HCT116 (cell line): Measurements from ENCODE around the gene CAMK2G. TPM values are rescaled to one million over a fixed set of nuclear protein-coding genes. Genes with fewer than 3 reads are reported as not detected.

ENCODE experiments used
- ATAC-seq: fragments of 200-7000 bp; cut with Tn5 transposase; 2 replicates; pipeline ENCODE4 v1.9.1; 2020; ENCODE audit warnings: mild to moderate bottlenecking, moderate library complexity
- BruUV-seq: library from RNA; stranded (reverse); fragments of 400-500 nt; replicated peaks from 2 replicates; lab custom pipeline; 2021; lab: Mats Ljungman, UMichigan
- CTCF ChIA-PET: fragments of 300-600 bp; sonication (Branson Sonifier 250); formaldehyde crosslinking; loops from one replicate; lab custom pipeline; 2021; ENCODE audit warnings: antibody characterized with exemption; lab: Charles Lee
- POLR2A ChIA-PET: fragments of 300-600, 350-600 bp; sonication (Branson Sonifier 250); formaldehyde crosslinking; loops from one replicate; lab custom pipeline; 2021; ENCODE audit warnings: antibody characterized with exemption; lab: Charles Lee
- RAD21 ChIA-PET, 2 experiments: fragments of 300-600 bp; sonication (Branson Sonifier 250); formaldehyde crosslinking; loops; one replicate each; lab custom pipeline; 2023; ENCODE audit warnings: low total read pairs in 2 of 2; ENCODE audit not compliant: uncharacterized antibody in 2 of 2, unreplicated experiment in 2 of 2, low non-redundant PET in 1 of 2; lab: Charles Lee
- DNase-seq: peaks from one replicate; pipeline ENCODE4 v3.0.0-alpha.2; 2010; ENCODE audit warnings: low read depth, low spot score
- H2AFZ ChIP-seq: fragments of 200-600 bp; shearing (Covaris generic), sonication (generic); 2 replicates; pipeline ENCODE4 v1.6.1; 2017; ENCODE audit warnings: low read depth, mixed run types, mixed read lengths, antibody characterized with exemption, low read length; ENCODE audit not compliant: poor library complexity, severe bottlenecking
- H3K27ac ChIP-seq: 2 replicates; pipeline ENCODE4 v1.5.1; 2012; ENCODE audit warnings: low read depth, low read length
- H3K27me3 ChIP-seq: fragments of 200-600 bp; sonication (generic); 2 replicates; pipeline ENCODE4 v1.6.1; 2016; ENCODE audit warnings: mixed run types, low read length, mixed read lengths; ENCODE audit not compliant: insufficient read depth
- H3K36me3 ChIP-seq, 2 experiments: fragments of 200-500 bp in 1 of 2; fragments of 200-600 bp in 1 of 2; sonication (Bioruptor generic) in 1 of 2; sonication (generic) in 1 of 2; 2 replicates each; pipeline versions ENCODE4 v1.5.1 to v1.6.1; 2014 to 2016; ENCODE audit warnings: low read length in 2 of 2, inconsistent platforms in 1 of 2, mixed read lengths in 1 of 2, mixed run types in 1 of 2; ENCODE audit not compliant: insufficient read depth in 2 of 2, control insufficient read depth in 1 of 2
- H3K4me1 ChIP-seq, 2 experiments: fragments of 200-600 bp in 1 of 2; sonication (generic) in 1 of 2; 2 replicates each; pipeline versions ENCODE4 v1.5.1 to v1.6.1; 2012 to 2017; ENCODE audit warnings: low read length in 2 of 2, inconsistent platforms in 1 of 2, mild to moderate bottlenecking in 1 of 2, mixed read lengths in 1 of 2, mixed run types in 1 of 2, moderate library complexity in 1 of 2; ENCODE audit not compliant: insufficient read depth in 2 of 2, control insufficient read depth in 1 of 2
- H3K4me2 ChIP-seq: fragments of 200-600 bp; sonication (generic); 2 replicates; pipeline ENCODE4 v1.6.1; 2017; ENCODE audit warnings: mixed run types, low read length, mixed read lengths
- H3K4me3 ChIP-seq, 2 experiments: fragments of 200-600 bp in 1 of 2; sonication (generic) in 1 of 2; replicated peaks in 1 of 2; 2 replicates each; pipeline ENCODE4 v1.5.1; 2011 to 2016; ENCODE audit warnings: low read length in 2 of 2, control low read depth in 1 of 2, low read depth in 1 of 2, mild to moderate bottlenecking in 1 of 2, mixed read lengths in 1 of 2, mixed run types in 1 of 2
- H3K79me2 ChIP-seq: fragments of 200-600 bp; sonication (generic); 2 replicates; pipeline ENCODE4 v1.6.1; 2017; ENCODE audit warnings: mild to moderate bottlenecking, mixed run types, low read length, moderate library complexity, mixed read lengths; ENCODE audit not compliant: insufficient read depth
- H3K9ac ChIP-seq: fragments of 200-600 bp; sonication (generic); 2 replicates; pipeline ENCODE4 v1.6.1; 2016; ENCODE audit warnings: low read length, mixed read lengths
- H3K9me2 ChIP-seq: fragments of 200-600 bp; sonication (generic), shearing (Covaris generic); 2 replicates; pipeline ENCODE4 v1.6.1; 2017; ENCODE audit warnings: mixed run types, mild to moderate bottlenecking, moderate library complexity; ENCODE audit not compliant: insufficient read depth
- H3K9me3 ChIP-seq, 2 experiments: fragments of 200-500 bp in 1 of 2; fragments of 200-600 bp in 1 of 2; sonication (Bioruptor generic) in 1 of 2; sonication (generic) in 1 of 2; 2 replicates each; pipeline ENCODE4 v1.6.1; 2014 to 2017; ENCODE audit warnings: low read length in 2 of 2, mixed read lengths in 2 of 2, inconsistent platforms in 1 of 2, low read depth in 1 of 2, mild to moderate bottlenecking in 1 of 2, mixed run types in 1 of 2, moderate library complexity in 1 of 2; ENCODE audit not compliant: control insufficient read depth in 1 of 2, insufficient read depth in 1 of 2
- H4K20me1 ChIP-seq: fragments of 200-600 bp; sonication (generic), shearing (Covaris generic); 2 replicates; pipeline ENCODE4 v1.6.1; 2017; ENCODE audit warnings: mixed run types, mild to moderate bottlenecking, moderate library complexity; ENCODE audit not compliant: insufficient read depth
- ATF3 ChIP-seq: IDR thresholded peaks from 2 replicates; pipeline ENCODE4 v1.6.1; 2012
- CBX3 ChIP-seq: IDR thresholded peaks from 2 replicates; pipeline ENCODE4 v1.6.1; 2012; ENCODE audit warnings: low read depth
- CEBPB ChIP-seq: IDR thresholded peaks from 2 replicates; pipeline ENCODE4 v1.6.1; 2012; ENCODE audit warnings: low read depth
- ELF1 ChIP-seq: IDR thresholded peaks from 2 replicates; pipeline ENCODE4 v1.6.1; 2012; ENCODE audit warnings: low read depth, borderline replicate concordance
- EZH2 ChIP-seq: fragments of 200-600 bp; sonication (generic); IDR thresholded peaks from 2 replicates; pipeline ENCODE4 v1.6.1; 2017; ENCODE audit warnings: antibody characterized with exemption, mixed run types
- EZH2phosphoT487 ChIP-seq: fragments of 200-600 bp; IDR thresholded peaks from 2 replicates; pipeline ENCODE4 v1.6.1; 2018; ENCODE audit warnings: antibody characterized with exemption, borderline replicate concordance
- FOSL1 ChIP-seq: IDR thresholded peaks from 2 replicates; pipeline ENCODE4 v1.6.1; 2012; ENCODE audit warnings: low read depth
- JUND ChIP-seq: IDR thresholded peaks from 2 replicates; pipeline ENCODE4 v1.6.1; 2012
- MAX ChIP-seq: IDR thresholded peaks from 2 replicates; pipeline ENCODE4 v1.6.1; 2012
- POLR2A ChIP-seq: IDR thresholded peaks from 2 replicates; pipeline ENCODE4 v1.7.0; 2011; ENCODE audit warnings: borderline replicate concordance; ENCODE audit not compliant: insufficient read depth, insufficient read length; ENCODE audit errors: extremely low read depth
- POLR2AphosphoS5 ChIP-seq: IDR thresholded peaks from 2 replicates; pipeline ENCODE4 v1.6.1; 2011; ENCODE audit warnings: mild to moderate bottlenecking, low read depth, low read length, moderate library complexity
- RAD21 ChIP-seq: IDR thresholded peaks from 2 replicates; pipeline ENCODE4 v1.6.1; 2012; ENCODE audit warnings: low read depth, mild to moderate bottlenecking
- REST ChIP-seq: IDR thresholded peaks from 2 replicates; pipeline ENCODE4 v1.6.1; 2012; ENCODE audit warnings: low read depth
- SIN3A ChIP-seq: IDR thresholded peaks from 2 replicates; pipeline ENCODE4 v1.6.1; 2012; ENCODE audit warnings: low read depth
- SP1 ChIP-seq: IDR thresholded peaks from 2 replicates; pipeline ENCODE4 v1.6.1; 2012; ENCODE audit warnings: low read depth
- YY1 ChIP-seq: IDR thresholded peaks from 2 replicates; pipeline ENCODE4 v1.6.1; 2011; ENCODE audit warnings: low read length, low read depth, moderate library complexity, mild to moderate bottlenecking; ENCODE audit not compliant: insufficient replicate concordance; ENCODE audit errors: extremely low read depth
- intact Hi-C: fragments of 100-400 bp; cut with micrococcal nuclease; formaldehyde crosslinking; loops from 2 replicates; pipeline ENCODE4 v1.10.0; 2022
- total RNA-seq: library from RNA; stranded (reverse); gene quantifications from one replicate; pipeline ENCODE4 v1.2.1, GENCODE V29; 2021; ENCODE audit not compliant: unreplicated experiment
- TF ChIP-seq, protein P1 (sequence below), 3 experiments: fragments of 200-600 bp in 1 of 3; sonication (generic) in 1 of 3; IDR thresholded peaks in 2 of 3; conservative IDR thresholded peaks in 1 of 3; 2 replicates each; pipeline ENCODE4 v1.5.1; 2012 to 2017; ENCODE audit warnings: low read depth in 2 of 3, low read length in 2 of 3, antibody characterized with exemption in 1 of 3, borderline replicate concordance in 1 of 3, control low read depth in 1 of 3, mild to moderate bottlenecking in 1 of 3, mixed read lengths in 1 of 3, mixed run types in 1 of 3, moderate library complexity in 1 of 3; ENCODE audit not compliant: insufficient read depth in 1 of 3

CAMK2G gene
- total RNA-seq, 1 experiment from 2014 or later, result 28.3 TPM

GRCh38 chr10:73847031-73847430, 27.3 kb downstream of the CAMK2G start:
- DNase-seq, result no peak
- Histone ChIP-seq H3K4me1 (no peaks in the 10 kb centered on the region), H3K9me3 (no peaks in the 10 kb centered on the region), H3K9ac (no peak overlapping the region), H3K36me3 (peaks cover 20 to 44% of the 10 kb centered on the region in 2 experiments; a peak in 3 of 4 replicates), H3K9me2 (no peaks in the 10 kb centered on the region), H3K4me3 (no peak overlapping the region), H3K4me2 (no peak overlapping the region), H4K20me1 (no peaks in the 10 kb centered on the region), H3K79me2 (no peaks in the 10 kb centered on the region), H2AFZ (no peak overlapping the region), H3K27me3 (no peaks in the 10 kb centered on the region), H3K27ac (no peak overlapping the region)
- ATAC-seq, result no peak
- intact Hi-C loops, result no loop called here
- RAD21 ChIA-PET, result no interaction called here
- CTCF ChIA-PET, result interaction anchor here (1.9 to 2.1 kb wide), 2 partner anchors 33 to 94 kb away, joined by 6 to 9 read pairs; no protein-coding TSS in a partner anchor
- POLR2A ChIA-PET, result no interaction called here
- BruUV-seq, result no TSS peak
- TF ChIP-seq YY1, result no peak
- no peak for TF ChIP-seq ELF1
- TF ChIP-seq REST, result no peak
- no peak for TF ChIP-seq POLR2A
- no peak for TF ChIP-seq ATF3
- no peak for TF ChIP-seq SP1
- TF ChIP-seq JUND, result no peak
- no peak for TF ChIP-seq POLR2AphosphoS5
- TF ChIP-seq RAD21, result no peak
- TF ChIP-seq, protein P1, sequence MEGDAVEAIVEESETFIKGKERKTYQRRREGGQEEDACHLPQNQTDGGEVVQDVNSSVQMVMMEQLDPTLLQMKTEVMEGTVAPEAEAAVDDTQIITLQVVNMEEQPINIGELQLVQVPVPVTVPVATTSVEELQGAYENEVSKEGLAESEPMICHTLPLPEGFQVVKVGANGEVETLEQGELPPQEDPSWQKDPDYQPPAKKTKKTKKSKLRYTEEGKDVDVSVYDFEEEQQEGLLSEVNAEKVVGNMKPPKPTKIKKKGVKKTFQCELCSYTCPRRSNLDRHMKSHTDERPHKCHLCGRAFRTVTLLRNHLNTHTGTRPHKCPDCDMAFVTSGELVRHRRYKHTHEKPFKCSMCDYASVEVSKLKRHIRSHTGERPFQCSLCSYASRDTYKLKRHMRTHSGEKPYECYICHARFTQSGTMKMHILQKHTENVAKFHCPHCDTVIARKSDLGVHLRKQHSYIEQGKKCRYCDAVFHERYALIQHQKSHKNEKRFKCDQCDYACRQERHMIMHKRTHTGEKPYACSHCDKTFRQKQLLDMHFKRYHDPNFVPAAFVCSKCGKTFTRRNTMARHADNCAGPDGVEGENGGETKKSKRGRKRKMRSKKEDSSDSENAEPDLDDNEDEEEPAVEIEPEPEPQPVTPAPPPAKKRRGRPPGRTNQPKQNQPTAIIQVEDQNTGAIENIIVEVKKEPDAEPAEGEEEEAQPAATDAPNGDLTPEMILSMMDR (IDR thresholded peaks at IDR 0.05 in 2 of 3, conservative IDR thresholded peaks at IDR 0.05 in 1 of 3; ENCODE audit: borderline replicate concordance in 1 of 3, insufficient read depth in 1 of 3, low read depth in 2 of 3, low read length in 2 of 3), result no peak
- TF ChIP-seq CEBPB, result no peak
- no peak for TF ChIP-seq EZH2phosphoT487
- no peak for TF ChIP-seq MAX
- no peak for TF ChIP-seq SIN3A
- no peak for TF ChIP-seq FOSL1
- TF ChIP-seq EZH2, result no peak
- TF ChIP-seq CBX3, result no peak
